22Rv1 (cell line): ENCODE results near the gene CSNK1D.

Experiments used
- H3K27ac ChIP-seq: fragments of 450-650 bp; 2 replicates; pipeline ENCODE4 v1.5.1; 2017
- CTCF ChIP-seq: fragments of 450-650 bp; IDR thresholded peaks from 2 replicates; pipeline ENCODE4 v1.5.1; 2017; ENCODE audit warnings: mild to moderate bottlenecking
- ZFX ChIP-seq: fragments of 450-650 bp; IDR thresholded peaks from 2 replicates; pipeline ENCODE4 v1.6.1; 2017; ENCODE audit warnings: antibody characterized with exemption, borderline replicate concordance

The CSNK1D gene

GRCh38 chr17:82318772-82319606 lies 45.5 kb upstream of the CSNK1D start:
- no peak overlapping the region for H3K27ac ChIP-seq
- TF ChIP-seq CTCF (no peak), ZFX (no peak)

- no peak for TF ChIP-seq CTCF
- no peak for TF ChIP-seq ZFX
- H3K27ac ChIP-seq = no peak overlapping the region
These were observed 44.6 kb upstream of the CSNK1D start for GRCh38 chr17:82318169-82318498.

DNA sequence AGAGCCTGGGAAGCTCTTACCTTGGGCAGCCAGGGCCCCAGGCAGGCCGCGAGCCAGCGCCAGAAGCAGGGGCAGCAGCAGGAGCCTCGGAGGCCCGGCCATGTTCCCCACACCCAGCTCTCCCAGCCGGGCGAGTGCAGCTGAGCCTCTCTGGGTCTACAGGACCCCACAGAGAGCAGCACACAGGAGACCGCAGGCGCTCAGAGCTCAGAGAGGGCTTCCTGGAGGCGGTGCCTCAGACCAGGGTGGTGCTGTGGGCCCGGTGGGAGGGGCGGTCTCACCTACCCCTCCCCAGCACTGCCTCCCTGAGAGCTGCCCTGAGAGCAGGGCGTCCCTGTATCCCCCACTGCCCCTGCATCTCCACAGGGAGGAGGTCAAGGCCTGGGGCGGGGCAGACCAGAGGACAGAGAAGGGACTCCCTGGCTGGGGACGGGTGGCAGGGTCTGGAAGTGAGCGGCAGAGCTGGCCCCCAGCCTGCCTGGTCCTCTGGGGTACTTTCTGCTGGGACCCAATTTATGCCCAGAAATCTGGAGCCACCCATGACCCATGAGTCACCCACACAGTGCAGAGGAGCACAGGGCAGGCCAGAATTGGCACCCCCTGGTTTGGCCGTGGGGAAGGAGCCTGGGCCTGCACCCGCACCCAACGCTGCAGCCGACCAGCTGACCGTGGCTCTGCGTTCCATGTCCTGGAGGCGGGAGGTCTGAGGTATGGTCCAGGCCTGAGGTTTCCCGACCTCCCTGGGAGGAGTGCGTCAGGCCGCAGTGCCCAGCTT lies 44.1 kb upstream of the CSNK1D start, which contains the start of gene CD7:
TSS of gene CD7 (minus strand) at position 215 of the 775 bp plus-strand sequence. CDS start at position 102, 113 bp downstream.
- no peak for TF ChIP-seq CTCF
- TF ChIP-seq ZFX = no peak
- no peak within 1 kb of the TSS for H3K27ac ChIP-seq

GRCh38 chr17:82316651-82317393 lies 43.3 kb upstream of the CSNK1D start:
- TF ChIP-seq ZFX = no peak
- TF ChIP-seq CTCF = no peak
- H3K27ac ChIP-seq = no peak overlapping the region

- no peak overlapping the region for H3K27ac ChIP-seq
- TF ChIP-seq ZFX (no peak), CTCF (no peak)
These were observed 42.3 kb upstream of the CSNK1D start for GRCh38 chr17:82315703-82316358.

DNA sequence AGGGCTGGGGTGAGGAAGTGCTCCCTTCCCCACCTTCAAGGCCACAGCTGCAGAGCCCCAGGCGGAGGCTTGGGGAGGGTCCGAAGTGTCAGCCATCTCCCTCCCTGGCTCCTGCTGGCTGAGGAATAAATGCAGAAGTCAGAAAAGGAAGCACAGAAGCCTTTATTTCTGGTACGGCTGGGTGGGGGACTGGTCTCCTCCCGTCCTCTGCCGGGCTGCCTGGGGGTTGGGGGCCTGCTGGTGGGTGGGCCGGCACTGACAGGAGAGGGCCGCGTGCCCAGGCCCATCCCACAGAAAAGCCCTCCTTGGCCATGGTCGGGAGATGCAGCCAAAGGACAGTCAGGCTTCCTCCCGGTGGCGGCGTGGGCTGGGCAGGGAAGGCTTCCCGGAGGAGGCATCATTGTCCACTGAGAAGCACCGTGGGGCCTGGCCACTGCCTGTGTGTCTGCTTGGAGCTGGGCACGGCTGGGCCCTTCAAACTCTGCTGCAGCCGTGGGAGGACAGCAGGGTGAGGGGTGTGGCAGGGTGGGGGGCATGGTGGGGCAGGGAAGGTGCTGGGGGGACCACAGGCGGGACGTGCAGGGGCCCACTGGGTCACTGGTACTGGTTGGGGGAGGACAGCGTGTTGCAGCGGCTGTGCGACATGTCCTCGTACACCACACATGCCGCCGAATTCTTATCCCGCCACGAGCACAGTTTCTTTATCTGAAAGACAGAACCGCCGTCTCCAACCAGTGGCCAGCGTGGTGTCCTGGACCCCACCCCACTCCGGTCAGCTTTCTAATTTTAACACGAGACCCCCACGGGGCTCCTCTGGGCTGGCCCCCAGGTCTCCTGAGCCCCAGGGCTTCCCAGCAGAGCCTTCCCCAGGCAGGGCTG lies 41.5 kb upstream of the CSNK1D start:
- no peak overlapping the region for H3K27ac ChIP-seq
- TF ChIP-seq CTCF (no peak), ZFX (no peak)
